ENCODE data around the gene CSK. TPM values are rescaled to one million over a fixed set of nuclear protein-coding genes. Genes with fewer than 3 reads are reported as not detected.
"Not testable (repeated sequence)": the region's sequence is repeated elsewhere in the genome, so short reads cannot be mapped to it uniquely, and the experiment has no call there.

Gene CSK
- polyA plus RNA-seq, 3 donors from 2014 or later: 94.0 to 180 (median 95.9) TPM

- DNase-seq: no peak
- Mint-ChIP-seq H3K4me1 (peaks cover 61 to 63% of the 10 kb centered on the region in 2 donors), H3K27ac (peak overlapping the region; percentile 91 to 99 (median 96)), H3K27me3 (ENCODE audit: low read depth in 3 of 3) (peaks cover 7 to 17% (median 11%) of the 10 kb centered on the region in 3 donors), H3K4me3 (peak overlapping the region; percentile 62 to 92 (median 74)), H3K36me3 (no peaks in the 10 kb centered on the region), H3K9me3 (peaks cover 0 to 1% (median 0%) of the 10 kb centered on the region in 6 donors)
Measured at GRCh38 chr15:74777769-74778598, 3.9 kb upstream of the CSK start.

GRCh38 chr15:74778599-74778970, 3.3 kb upstream of the CSK start:
- peaks cover 7 to 23% (median 13%) of the 10 kb centered on the region in 3 donors for H3K27me3 Mint-ChIP-seq (ENCODE audit: low read depth in 3 of 3)
- peak overlapping the region; percentile 91 to 99 (median 96) for H3K27ac Mint-ChIP-seq
- H3K9me3 Mint-ChIP-seq: peaks cover 0 to 1% (median 0%) of the 10 kb centered on the region in 6 donors
- peak overlapping the region; percentile 15 to 92 (median 56) for H3K4me3 Mint-ChIP-seq
- H3K36me3 Mint-ChIP-seq: no peaks in the 10 kb centered on the region
- H3K4me1 Mint-ChIP-seq: peaks cover 66 to 69% of the 10 kb centered on the region in 2 donors
- DNase-seq: no peak

DNA sequence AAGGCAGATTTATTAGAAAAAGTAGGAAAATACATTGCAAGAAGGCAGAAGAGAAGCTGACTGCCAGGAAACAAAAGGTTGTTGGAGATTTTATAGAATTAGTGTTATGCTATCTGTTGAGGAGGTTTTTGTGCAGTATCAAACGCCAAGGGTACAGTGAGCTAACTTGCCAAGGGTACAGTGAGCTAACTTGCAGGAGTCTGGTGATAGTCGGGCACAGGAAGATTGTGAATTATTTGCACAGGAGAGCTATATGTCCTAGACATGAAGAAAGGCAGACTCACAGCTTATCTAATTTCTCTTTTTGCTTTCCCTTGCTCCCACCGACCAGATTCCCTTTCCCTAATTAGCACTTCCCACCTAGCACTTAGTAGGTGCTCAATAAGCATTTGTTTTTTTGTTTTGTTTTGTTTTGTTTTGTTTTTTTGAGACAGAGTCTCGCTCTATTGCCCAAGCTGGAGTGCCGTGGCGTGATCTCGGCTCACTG, 2.7 kb upstream of the CSK start:
- H3K27me3 Mint-ChIP-seq (ENCODE audit: low read depth in 3 of 3): peaks cover 9 to 23% (median 13%) of the 10 kb centered on the region in 3 donors
- peaks cover 0 to 1% (median 0%) of the 10 kb centered on the region in 6 donors for H3K9me3 Mint-ChIP-seq
- peak overlapping the region; percentile 91 to 99 (median 96) for H3K27ac Mint-ChIP-seq
- no peaks in the 10 kb centered on the region for H3K36me3 Mint-ChIP-seq
- H3K4me3 Mint-ChIP-seq: peak overlapping the region; percentile 24 to 94 (median 92)
- peaks cover 72 to 74% of the 10 kb centered on the region in 2 donors for H3K4me1 Mint-ChIP-seq
- no peak for DNase-seq

- Mint-ChIP-seq H3K27ac (peak overlapping the region; percentile 84 to 99 (median 96)), H3K4me3 (peak overlapping the region; percentile 92 to 95 (median 93)), H3K4me1 (peaks cover 81 to 84% of the 10 kb centered on the region in 2 donors), H3K36me3 (peaks cover 0 to 7% (median 0%) of the 10 kb centered on the region in 3 donors), H3K9me3 (peaks cover 0 to 1% (median 0%) of the 10 kb centered on the region in 6 donors), H3K27me3 (ENCODE audit: low read depth in 3 of 3) (peaks cover 12 to 35% (median 21%) of the 10 kb centered on the region in 3 donors)
- no peak for DNase-seq
Measured at GRCh38 chr15:74780523-74781430, 1.1 kb upstream of the CSK start.

- peak overlapping the region; percentile 88 to 100 (median 91) for H3K27ac Mint-ChIP-seq
- H3K27me3 Mint-ChIP-seq (ENCODE audit: low read depth in 3 of 3): peaks cover 15 to 51% (median 34%) of the 10 kb centered on the region in 3 donors
- H3K9me3 Mint-ChIP-seq: peaks cover 0 to 1% (median 0%) of the 10 kb centered on the region in 6 donors
- DNase-seq: peak; percentile 67 to 75 (median 75)
- H3K36me3 Mint-ChIP-seq: peaks cover 0 to 7% (median 0%) of the 10 kb centered on the region in 3 donors
- H3K4me3 Mint-ChIP-seq: peak overlapping the region; percentile 88 to 99 (median 97)
- peaks cover 84 to 87% of the 10 kb centered on the region in 2 donors for H3K4me1 Mint-ChIP-seq
Measured at GRCh38 chr15:74782259-74783071, 585 bp downstream of the CSK start.

DNA sequence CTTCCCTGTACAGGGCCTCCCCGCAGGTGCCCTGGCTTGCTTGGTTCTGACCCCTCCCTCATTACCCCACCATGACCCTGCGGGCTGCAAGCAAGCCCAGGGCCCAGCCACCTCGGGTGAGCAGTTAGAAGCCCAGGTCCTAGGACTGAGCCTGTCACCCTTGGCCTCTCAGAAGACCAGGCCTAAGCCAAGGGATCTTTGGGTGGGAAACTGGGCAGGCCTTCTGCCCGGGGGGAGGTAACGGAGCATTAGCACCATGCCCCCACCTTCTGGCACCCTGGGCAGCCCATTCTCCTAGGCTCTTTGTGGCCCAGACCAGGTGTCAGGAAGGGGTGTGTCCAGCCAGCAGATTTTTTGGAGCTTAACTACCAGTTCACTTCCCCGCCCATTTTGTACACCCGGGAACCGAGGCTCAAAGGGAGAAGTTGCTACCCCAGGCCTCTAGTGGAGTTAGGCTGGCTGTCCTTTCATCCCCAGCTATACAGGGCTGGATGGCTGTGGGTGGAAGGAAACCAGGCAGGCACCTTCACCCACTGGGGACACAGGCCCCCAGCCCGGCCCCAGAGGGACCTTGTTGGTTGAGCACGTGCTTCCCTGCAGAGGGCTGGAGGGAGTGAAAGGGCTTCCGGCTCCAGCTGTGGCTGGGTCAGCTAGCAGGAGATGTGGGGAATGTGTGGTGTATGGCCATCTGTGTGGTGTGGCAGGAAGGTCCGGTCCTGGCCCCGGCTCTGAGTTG, 1.4 kb downstream of the CSK start:
- Mint-ChIP-seq H3K36me3 (peaks cover 0 to 7% (median 0%) of the 10 kb centered on the region in 3 donors), H3K4me3 (peak overlapping the region; percentile 88 to 99 (median 97)), H3K27me3 (ENCODE audit: low read depth in 3 of 3) (peaks cover 20 to 56% (median 40%) of the 10 kb centered on the region in 3 donors), H3K9me3 (no peaks in the 10 kb centered on the region), H3K27ac (peak overlapping the region; percentile 88 to 100 (median 91)), H3K4me1 (peaks cover 84 to 87% of the 10 kb centered on the region in 2 donors)
- DNase-seq: no peak

GRCh38 chr15:74783808-74784175, 1.9 kb downstream of the CSK start:
- Mint-ChIP-seq H3K4me3 (peak overlapping the region; percentile 88 to 99 (median 97)), H3K27ac (peak overlapping the region; percentile 88 to 100 (median 91)), H3K27me3 (ENCODE audit: low read depth in 3 of 3) (peaks cover 20 to 59% (median 40%) of the 10 kb centered on the region in 3 donors), H3K36me3 (peaks cover 0 to 7% (median 0%) of the 10 kb centered on the region in 3 donors), H3K9me3 (no peaks in the 10 kb centered on the region), H3K4me1 (peaks cover 84 to 87% of the 10 kb centered on the region in 2 donors)
- no peak for DNase-seq

- H3K4me1 Mint-ChIP-seq: peaks cover 84 to 87% of the 10 kb centered on the region in 2 donors
- peak overlapping the region; percentile 92 to 100 (median 100) for H3K27ac Mint-ChIP-seq
- peaks cover 0 to 10% (median 3%) of the 10 kb centered on the region in 3 donors for H3K36me3 Mint-ChIP-seq
- peaks cover 20 to 62% (median 44%) of the 10 kb centered on the region in 3 donors for H3K27me3 Mint-ChIP-seq (ENCODE audit: low read depth in 3 of 3)
- no peak for DNase-seq
- H3K9me3 Mint-ChIP-seq: no peaks in the 10 kb centered on the region
- H3K4me3 Mint-ChIP-seq: peak overlapping the region; percentile 88 to 99 (median 97)
Measured at GRCh38 chr15:74784426-74785193, 2.7 kb downstream of the CSK start.

GRCh38 chr15:74785194-74786032, 3.5 kb downstream of the CSK start:
- H3K27ac Mint-ChIP-seq: peak overlapping the region; percentile 92 to 100 (median 100)
- H3K4me3 Mint-ChIP-seq: peak overlapping the region; percentile 88 to 99 (median 97)
- H3K36me3 Mint-ChIP-seq: peaks cover 0 to 10% (median 5%) of the 10 kb centered on the region in 3 donors
- no peaks in the 10 kb centered on the region for H3K9me3 Mint-ChIP-seq
- H3K27me3 Mint-ChIP-seq (ENCODE audit: low read depth in 3 of 3): peaks cover 20 to 58% (median 44%) of the 10 kb centered on the region in 3 donors
- H3K4me1 Mint-ChIP-seq: peaks cover 84 to 87% of the 10 kb centered on the region in 2 donors
- DNase-seq: peak; percentile 57 to 67 (median 61)

DNA sequence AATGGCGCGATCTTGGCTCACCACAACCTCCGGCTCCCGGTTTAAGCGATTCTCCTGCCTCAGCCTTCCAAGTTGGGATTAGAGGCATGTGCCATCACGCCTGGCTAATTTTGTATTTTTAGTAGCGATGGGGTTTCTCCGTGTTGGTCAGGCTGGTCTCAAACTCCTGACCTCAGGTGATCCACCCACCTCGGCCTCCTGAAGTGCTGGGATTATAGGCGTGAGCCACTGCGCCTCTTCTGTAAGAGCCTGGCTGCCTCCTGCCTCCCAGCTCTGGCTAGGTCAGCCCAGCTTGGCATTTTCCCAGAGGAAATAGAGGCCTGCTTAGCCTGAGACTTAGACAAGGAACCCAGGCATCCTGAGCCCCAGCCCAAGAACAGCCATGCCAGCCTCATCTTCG, 4.2 kb downstream of the CSK start:
- Mint-ChIP-seq H3K27me3 (ENCODE audit: low read depth in 3 of 3) (peaks cover 22 to 60% (median 39%) of the 10 kb centered on the region in 3 donors), H3K4me1 (peaks cover 83 to 87% of the 10 kb centered on the region in 2 donors), H3K27ac (peak overlapping the region; percentile 92 to 100 (median 100)), H3K36me3 (peaks cover 0 to 12% (median 5%) of the 10 kb centered on the region in 3 donors), H3K4me3 (peak overlapping the region; percentile 88 to 99 (median 97))
- DNase-seq, H3K9me3 Mint-ChIP-seq: not testable (repeated sequence)

Measured in immature natural killer cell (primary cell).